Measurements from ENCODE around the gene MACO1. TPM values are rescaled to one million over a fixed set of nuclear protein-coding genes. Genes with fewer than 3 reads are reported as not detected.

The MACO1 gene
- total and polyA plus RNA-seq, 10 of the 15 experiments (the other 5 are each of a cell fraction or from before 2014, with no cell fraction given) = 3.2 to 19.8 (median 10.3) TPM

DNA sequence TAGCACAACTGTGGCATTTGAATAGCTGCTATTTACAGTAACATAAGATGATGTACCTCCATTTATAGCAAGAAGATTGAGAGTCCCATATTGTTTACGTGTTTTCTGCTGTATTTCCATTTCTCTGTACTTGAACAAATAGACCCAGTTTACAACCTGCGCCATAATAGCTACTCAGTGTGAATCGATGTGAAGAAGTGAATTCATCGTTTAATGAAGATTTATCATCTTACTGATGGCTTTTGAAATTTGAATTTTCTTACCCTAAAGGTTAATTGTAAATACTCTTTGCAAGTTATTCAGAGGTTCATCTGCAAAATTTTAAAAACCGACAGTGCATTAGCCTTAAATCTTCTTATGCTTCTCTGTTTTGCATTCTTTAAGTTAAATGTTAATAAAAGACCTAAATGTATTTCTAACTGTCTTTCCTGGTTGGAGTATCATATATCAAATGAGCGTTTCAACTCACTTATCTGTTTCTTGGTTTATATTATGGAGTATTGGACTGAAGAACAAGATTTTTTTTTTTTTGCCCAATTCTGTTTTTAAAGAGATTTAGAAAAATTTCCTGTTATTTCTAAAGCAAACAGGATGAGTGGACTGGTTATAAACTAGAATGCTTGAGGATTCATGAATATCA is 2.2 kb downstream of the MACO1 start:
- 96% methylated on average over 6 of the region's 6 CpGs for WGBS (ENCODE audit: insufficient coverage, insufficient replicate concordance, low lambda C conversion rate, missing lambda C conversion rate)
- no TSS peak for BruUV-seq (replicated peaks)
- CTCF ChIA-PET = interaction anchor here (0.8 to 6.9 kb wide), 6 partner anchors 11 to 87 kb away, joined by 3 to 37 read pairs (median 21); no protein-coding TSS in a partner anchor
- POLR2A ChIA-PET = interaction anchor here (1.2 to 3.0 kb wide), 6 partner anchors 10 to 53 kb away, joined by 5 to 17 read pairs (median 8); no protein-coding TSS in a partner anchor
- no peaks in the 10 kb centered on the region for H3K27me3 ChIP-seq (replicated peaks in 1 of 2; ENCODE audit: control insufficient read depth in 2 of 2, insufficient read depth in 2 of 2, low read length in 1 of 2)
- no peak overlapping the region for H2AFZ ChIP-seq (ENCODE audit: control insufficient read depth, low read depth, low read length)
- H3K36me3 ChIP-seq (ENCODE audit: control insufficient read depth in 2 of 2, insufficient read depth in 2 of 2, low read length in 1 of 2) = 0 out of 4 replicates have a peak, but pooled peaks cover 0 to 2% of the 10 kb centered on the region in 2 experiments
- peaks cover 51% of the 10 kb centered on the region for H3K79me2 ChIP-seq (ENCODE audit: control insufficient read depth, insufficient read depth, low read length)
- SMC1A ChIA-PET (ENCODE audit: uncharacterized antibody, unreplicated experiment) = interaction anchor here (1.0 to 8.1 kb wide), 10 partner anchors 9 to 89 kb away, joined by 3 to 78 read pairs (median 11); no protein-coding TSS in a partner anchor
- FAIRE-seq = no peak
- no peak for DNase-seq (ENCODE audit: low read depth, low spot score)
- TF ChIP-seq NFYA (IDR thresholded peaks at IDR 0.05; ENCODE audit: borderline replicate concordance, low read depth, low read length) = no peak
- no peak for TF ChIP-seq SP1 (IDR thresholded peaks at IDR 0.05; ENCODE audit: low read depth, low read length)
- TF ChIP-seq, protein P1, sequence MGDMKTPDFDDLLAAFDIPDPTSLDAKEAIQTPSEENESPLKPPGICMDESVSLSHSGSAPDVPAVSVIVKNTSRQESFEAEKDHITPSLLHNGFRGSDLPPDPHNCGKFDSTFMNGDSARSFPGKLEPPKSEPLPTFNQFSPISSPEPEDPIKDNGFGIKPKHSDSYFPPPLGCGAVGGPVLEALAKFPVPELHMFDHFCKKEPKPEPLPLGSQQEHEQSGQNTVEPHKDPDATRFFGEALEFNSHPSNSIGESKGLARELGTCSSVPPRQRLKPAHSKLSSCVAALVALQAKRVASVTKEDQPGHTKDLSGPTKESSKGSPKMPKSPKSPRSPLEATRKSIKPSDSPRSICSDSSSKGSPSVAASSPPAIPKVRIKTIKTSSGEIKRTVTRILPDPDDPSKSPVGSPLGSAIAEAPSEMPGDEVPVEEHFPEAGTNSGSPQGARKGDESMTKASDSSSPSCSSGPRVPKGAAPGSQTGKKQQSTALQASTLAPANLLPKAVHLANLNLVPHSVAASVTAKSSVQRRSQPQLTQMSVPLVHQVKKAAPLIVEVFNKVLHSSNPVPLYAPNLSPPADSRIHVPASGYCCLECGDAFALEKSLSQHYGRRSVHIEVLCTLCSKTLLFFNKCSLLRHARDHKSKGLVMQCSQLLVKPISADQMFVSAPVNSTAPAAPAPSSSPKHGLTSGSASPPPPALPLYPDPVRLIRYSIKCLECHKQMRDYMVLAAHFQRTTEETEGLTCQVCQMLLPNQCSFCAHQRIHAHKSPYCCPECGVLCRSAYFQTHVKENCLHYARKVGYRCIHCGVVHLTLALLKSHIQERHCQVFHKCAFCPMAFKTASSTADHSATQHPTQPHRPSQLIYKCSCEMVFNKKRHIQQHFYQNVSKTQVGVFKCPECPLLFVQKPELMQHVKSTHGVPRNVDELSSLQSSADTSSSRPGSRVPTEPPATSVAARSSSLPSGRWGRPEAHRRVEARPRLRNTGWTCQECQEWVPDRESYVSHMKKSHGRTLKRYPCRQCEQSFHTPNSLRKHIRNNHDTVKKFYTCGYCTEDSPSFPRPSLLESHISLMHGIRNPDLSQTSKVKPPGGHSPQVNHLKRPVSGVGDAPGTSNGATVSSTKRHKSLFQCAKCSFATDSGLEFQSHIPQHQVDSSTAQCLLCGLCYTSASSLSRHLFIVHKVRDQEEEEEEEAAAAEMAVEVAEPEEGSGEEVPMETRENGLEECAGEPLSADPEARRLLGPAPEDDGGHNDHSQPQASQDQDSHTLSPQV (IDR thresholded peaks at IDR 0.05) = no peak
- peak overlapping the region; percentile 79 for H3K4me3 ChIP-seq
- ATAC-seq = no peak
- peaks cover 13% of the 10 kb centered on the region for H3K4me1 ChIP-seq (ENCODE audit: control insufficient read depth, insufficient read depth, low read length)
- H3K4me2 ChIP-seq (ENCODE audit: control insufficient read depth, insufficient read depth) = peak overlapping the region; percentile 73; the same call in 1 of the 2 replicates
- H3K9ac ChIP-seq (ENCODE audit: control insufficient read depth, insufficient read depth, low read length) = no peak overlapping the region
- no peaks in the 10 kb centered on the region for H3K9me3 ChIP-seq (replicated peaks; ENCODE audit: control insufficient read depth, insufficient read depth, low read length)
- intact Hi-C loops (cut with micrococcal nuclease; ENCODE audit: unreplicated experiment) = loop anchor here (2.0 kb wide), 1 partner anchor 54 kb away; no protein-coding TSS in a partner anchor
- RAD21 ChIA-PET (ENCODE audit: unreplicated experiment) = interaction anchor here (1.2 to 8.1 kb wide), 6 partner anchors 15 to 55 kb away, joined by 4 to 67 read pairs (median 10); no protein-coding TSS in a partner anchor
- H4K20me1 ChIP-seq (ENCODE audit: control insufficient read depth, insufficient read depth) = no peaks in the 10 kb centered on the region
- in situ Hi-C loops (cut with MboI) = no loop called here
- H3K27ac ChIP-seq (ENCODE audit: control insufficient read depth, insufficient read depth) = no peak overlapping the region
